NCI-H345 (cell line): ENCODE measurements around the gene SFXN5.
"Not testable (repeated sequence)": the region's sequence is repeated elsewhere in the genome, so short reads cannot be mapped to it uniquely, and the experiment has no call there.

Source experiments
- DNase-seq: peaks from one replicate; lab custom pipeline; 2025; lab: John Stamatoyannopoulos, UW

SFXN5 gene

DNA sequence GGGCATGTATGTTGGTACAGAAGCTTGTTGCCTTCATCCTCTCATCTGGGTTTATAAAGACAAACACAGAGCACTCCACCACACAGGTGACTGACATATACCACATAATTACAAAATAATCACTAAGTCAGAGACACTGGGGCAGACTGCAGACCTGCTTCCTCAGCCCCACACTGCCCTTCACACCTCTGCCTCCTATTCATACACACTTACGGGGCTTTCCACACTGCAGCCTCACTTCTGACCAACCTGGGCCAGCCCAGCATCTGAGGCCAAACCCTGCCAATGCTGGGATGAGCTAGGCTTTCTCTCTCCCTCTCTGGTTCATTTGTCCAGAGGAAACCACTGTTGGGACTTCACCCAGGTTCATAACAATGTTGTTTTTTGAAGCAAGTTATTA is 149.7 kb downstream of the SFXN5 start:
- no peak for DNase-seq

DNA sequence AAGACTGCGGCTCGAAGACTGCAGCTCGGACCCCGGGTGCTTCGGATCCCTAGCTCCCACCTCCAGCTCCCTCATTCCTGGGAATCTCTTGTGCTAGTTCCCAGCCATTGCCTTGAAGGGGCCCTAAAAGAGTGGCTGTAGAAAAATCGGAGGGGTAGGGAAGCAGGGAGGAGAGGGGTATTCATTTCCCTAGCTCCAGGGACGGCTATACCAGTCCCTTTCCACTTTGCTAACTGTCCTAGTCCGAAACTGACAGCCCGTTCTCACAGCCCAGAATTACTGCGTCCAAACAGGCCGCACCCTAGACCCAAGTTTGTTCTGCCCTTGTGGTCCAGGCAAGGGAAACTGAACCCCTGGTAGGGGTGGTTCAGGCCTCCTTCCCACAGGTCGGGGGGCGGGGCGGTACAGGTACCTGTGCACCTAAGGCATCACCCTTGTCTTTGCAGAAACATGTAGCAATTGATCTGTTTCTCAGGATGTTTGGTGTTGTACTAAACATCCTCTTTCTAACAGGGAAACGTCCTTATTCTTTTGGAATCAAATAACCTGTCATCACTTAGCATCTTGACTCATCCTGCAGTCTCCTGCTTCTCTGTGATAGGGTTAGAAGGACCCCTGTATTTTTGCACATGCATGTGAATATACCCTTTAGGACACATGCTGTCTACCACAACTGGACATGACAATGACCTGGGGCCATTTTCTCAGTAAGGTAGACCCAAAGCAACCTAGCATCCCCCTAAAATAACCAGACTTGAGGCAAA is 150.2 kb downstream of the SFXN5 start:
- no peak for DNase-seq

DNA sequence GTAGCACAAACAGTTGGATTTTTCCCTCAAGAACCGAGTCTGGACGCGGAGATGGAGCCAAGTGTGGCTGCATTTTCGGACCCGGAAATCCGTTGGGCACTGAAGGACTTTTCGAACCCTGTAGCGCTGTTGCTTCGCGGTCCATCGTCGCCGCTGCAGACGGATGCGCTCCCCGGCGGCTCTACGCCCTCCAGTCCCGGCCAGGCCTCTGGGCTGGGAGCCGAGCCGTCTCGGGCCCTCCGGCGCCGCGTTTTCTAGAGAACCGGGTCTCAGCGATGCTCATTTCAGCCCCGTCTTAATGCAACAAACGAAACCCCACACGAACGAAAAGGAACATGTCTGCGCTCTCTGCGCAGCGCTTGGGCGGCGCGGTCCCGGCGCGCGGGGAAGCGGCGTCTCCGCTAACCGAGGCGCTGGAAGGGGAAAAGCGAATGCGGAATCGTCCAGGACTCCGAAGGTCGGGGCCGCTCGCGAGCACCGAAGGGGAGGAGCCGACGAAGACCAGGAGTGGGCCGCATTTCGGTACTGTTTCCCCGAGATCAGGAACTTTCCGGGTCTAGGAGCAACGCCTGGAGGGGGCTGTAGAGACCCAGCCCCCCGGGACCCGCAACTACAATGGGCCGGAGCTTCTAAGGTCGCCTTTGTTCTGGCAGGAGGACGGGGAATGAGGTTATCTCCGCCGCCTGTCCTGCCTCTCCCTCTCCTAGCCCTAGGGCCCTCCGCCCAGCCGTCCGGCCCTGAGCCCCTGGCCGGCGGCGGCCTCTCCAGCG is 151.0 kb downstream of the SFXN5 start:
- no peak for DNase-seq

DNA sequence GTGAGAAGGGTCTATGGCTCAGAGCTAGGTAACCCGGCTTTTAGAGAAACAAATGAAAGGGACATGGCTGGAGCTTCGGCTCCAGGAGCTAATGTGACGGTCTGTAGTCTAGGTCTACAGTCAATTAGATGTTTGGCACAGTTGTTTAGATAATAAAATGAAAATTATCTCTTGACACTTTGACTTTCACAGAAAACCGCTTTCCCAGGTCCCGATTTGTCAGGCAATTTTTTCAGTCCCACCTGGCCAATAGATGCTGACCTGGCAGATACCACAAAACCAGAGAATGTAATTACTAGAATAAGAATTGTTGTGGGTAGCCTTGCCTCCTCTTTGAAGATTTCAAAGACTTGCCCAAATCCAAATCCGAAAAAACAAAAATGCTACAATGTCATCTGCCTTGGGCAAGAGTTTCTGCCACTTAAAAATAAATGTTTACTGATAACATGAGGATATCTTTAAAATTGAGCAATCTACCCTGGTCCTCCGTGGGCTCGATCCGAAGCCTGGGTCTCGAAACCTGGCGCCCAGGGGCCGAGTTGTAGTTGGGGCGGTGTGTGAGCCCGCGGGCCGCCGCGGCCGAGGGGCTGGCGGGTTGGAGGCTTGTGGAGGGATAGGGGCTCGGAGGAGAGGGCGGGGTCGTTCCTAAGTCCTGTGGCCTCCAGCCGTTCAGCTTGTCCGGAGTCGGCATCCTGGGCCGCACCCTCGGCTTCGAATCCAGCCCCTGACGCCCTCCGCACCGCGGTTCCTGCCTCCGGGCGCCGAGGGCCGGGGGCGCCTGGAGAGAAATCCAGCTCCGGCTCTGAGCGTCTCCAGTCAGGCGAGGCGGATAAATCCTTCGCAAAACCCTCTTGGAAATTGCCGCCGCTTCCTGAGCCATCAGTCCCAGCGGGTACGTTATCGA is 151.8 kb downstream of the SFXN5 start:
- DNase-seq: no peak

DNA sequence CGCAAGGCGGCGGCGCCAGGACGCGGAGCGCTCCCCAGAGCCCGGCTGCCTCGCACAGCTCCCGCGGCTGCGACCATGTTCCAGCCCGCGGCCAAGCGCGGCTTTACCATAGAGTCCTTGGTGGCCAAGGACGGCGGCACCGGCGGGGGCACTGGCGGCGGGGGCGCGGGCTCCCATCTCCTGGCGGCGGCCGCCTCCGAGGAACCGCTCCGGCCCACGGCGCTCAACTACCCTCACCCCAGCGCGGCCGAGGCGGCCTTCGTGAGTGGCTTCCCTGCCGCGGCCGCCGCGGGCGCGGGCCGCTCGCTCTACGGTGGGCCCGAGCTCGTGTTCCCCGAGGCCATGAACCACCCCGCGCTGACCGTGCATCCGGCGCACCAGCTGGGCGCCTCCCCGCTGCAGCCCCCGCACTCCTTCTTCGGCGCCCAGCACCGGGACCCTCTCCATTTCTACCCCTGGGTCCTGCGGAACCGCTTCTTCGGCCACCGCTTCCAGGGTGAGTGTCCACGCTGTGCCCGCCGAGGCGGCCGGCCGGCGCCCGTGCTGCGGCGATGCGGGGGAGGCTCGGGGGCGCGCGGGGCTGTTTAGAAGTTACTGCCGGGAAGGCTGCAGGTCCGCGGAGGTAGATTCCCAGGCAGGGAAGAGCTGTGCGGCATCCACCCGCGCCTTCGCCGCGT is 153.5 kb downstream of the SFXN5 start:
- no peak for DNase-seq

DNA sequence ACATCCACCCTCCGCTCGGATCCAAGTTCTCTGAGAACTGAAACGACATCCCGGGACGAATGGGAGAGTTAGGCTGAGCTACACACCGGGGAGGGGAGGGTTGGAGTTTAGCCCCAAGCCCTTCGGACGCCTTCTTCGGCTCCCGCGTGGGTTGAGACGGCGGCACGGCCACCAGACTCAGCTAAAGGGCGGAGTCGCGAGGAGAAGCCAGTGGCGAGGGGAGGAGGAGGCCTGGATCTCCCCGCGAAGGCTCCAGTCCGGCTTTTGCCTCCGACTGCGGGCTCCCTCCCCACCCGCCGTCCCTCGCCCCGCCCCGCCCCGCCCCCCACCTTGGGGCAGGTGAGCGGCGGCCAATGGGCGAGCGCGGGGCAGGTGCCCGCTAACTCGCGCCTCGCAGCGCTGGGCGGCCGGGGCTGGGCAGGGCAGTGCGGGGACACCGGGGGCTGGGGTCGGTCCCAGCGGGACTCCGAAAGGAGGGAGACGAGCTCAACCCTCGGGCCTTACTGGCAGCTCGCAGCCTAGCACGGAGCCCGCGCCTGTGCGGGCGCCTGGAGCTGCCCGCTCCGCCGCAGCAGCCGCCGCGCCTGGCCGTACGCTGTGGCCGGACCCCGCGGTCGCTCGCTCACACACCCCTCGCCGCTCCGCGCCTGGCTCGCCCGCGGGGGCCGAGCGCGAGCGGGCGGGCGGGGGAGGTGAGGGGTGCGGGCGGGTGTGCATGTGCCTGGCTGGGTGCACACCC is 154.2 kb downstream of the SFXN5 start, which contains the start of gene EMX1:
TSS of gene EMX1 (plus strand) at position 382 of the 739 bp plus-strand sequence. CDS start at position 716, 334 bp downstream.
- DNase-seq: peak; percentile 89

DNA sequence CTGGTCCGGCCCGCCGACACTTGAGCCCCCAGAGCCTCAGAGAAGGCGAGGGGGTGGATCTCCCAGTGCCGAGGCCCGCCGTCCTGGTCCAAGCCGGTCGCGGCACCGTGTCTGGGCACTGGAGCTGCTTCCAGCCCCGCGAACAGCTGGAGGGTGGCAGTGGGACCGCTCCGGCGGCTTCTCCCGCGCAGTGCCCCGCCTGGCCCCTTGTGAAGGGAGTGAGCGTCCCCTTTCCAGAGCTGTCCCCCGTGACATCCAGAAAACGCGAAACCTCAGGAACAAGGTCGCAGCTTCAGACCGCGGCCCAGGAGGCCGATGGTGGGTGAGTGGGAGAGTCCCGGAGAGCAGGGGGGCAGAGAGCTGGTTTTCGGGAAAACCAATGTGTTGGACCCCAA is 154.8 kb downstream of the SFXN5 start:
- DNase-seq: peak; percentile 53

DNA sequence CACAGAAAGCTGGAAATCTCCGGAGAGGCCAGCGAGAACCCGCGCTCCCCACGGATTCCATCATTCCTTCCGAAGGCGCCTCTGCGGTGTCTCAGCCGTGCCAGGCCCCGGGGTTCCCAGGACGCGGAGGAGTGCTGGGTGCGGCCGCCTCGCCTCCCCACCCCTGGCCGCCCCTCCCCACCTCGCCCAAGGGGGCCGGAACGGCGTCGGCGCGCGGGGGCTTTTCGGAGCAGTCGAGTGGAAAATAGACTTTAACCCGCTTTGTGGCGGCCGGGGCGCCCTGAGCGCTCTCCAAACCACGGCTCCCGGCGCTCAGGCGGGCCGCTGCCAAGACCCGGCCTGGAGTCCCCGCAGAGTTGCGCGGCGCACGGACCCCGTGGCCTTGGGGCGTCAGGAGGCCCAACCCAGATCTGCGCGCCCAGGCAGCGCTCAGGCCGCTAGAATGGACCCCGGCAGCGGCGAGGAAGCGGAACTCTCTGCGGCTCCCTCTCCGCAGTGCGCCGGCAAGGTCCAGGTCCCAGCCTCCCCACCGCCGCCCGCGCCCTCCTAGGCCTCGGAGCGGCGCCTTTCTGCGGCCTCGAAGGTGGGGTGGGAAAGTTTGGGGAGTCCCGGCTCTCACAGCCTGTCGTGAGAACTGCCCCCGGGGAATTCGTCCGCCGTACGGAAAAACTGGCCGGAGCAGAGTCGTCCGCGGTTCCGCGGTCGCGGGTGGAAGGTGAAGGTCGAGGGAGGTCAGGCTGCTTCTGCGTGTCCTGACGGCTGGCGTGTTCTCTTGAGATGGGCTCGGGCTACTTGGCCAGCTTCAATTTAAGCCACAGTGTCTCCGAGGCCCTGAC is 155.4 kb downstream of the SFXN5 start:
- DNase-seq: peak; percentile 80

DNA sequence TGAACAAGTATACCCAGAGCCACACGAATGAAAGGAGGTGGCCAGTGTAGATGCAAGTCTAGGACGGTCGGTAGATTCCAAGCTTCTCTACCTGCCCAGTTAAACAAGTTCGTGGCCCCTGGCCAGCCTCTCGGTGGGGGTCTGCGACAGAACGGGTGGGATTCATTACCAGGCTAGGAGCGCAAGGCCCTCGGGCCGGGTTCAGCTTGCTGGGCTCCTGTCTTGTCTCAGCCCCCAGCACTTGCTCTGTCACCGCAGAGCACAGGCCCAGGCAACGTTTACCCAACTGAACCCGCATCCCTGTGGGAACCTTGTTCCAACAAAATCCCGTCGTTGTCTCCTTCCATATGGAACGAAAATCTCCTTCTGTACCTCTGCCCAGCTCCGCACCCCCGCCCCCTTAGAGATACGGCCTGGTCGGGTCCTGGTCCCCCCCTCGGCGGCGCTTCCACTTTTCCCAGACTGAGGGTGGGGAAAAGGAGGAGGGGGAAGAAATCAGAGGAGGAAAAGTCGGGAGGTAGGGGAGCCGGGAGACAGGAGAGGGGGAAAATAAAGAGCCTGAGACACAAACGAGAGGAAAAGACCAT is 156.1 kb downstream of the SFXN5 start:
- DNase-seq: no peak

DNA sequence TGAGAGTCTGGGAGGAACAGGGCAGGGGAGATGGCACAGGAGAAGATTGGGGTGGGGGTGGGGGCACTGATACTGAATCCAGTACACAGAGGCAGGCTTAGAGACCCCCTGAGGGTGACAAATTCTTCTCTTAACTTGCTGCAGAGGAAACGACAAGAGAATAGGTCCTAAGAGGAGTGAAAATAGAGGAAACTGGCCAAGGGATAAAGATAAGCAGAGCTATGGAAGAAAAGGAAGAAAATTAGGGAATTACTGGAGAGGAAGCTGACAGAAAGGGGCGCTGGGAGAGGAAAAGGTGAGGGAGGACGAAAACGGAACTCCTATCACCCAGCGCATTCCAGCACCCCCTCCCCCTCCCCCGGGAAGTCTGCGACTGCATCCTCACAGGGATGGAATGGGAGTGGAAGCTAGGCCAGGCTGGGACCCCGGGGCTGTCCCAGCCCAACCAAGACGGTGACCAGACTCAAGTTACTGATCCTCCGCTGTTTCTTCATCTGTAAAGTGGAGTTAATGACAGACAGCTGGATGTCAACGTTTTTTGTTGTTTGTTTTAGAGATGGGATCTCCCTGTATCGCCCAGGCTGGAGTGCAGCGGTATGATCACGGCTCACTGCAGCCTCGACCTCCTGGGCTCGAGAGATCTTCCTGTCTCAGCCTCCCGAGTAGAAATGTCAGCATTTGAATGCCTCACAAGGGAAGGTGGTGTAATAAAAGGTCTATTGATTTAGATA is 156.8 kb downstream of the SFXN5 start:
- no peak for DNase-seq

DNA sequence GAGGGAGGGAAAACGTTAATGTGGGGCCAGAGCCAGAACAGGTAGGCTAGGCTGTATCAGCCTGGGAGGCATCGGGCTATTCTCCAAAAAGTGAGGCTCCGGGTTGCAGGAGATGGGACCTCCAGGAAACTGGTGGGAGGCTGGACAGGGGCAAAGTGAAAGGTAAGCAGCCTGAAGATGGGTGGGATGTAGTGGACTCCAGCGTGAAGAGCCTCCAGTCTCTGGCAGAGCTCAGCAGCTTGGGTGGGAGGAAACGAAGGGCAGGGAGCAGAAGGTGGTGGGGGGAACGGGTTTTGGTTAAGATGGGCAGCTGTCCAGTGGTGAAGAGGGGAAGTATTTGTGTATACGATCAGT is 157.3 kb downstream of the SFXN5 start:
- DNase-seq: no peak

DNA sequence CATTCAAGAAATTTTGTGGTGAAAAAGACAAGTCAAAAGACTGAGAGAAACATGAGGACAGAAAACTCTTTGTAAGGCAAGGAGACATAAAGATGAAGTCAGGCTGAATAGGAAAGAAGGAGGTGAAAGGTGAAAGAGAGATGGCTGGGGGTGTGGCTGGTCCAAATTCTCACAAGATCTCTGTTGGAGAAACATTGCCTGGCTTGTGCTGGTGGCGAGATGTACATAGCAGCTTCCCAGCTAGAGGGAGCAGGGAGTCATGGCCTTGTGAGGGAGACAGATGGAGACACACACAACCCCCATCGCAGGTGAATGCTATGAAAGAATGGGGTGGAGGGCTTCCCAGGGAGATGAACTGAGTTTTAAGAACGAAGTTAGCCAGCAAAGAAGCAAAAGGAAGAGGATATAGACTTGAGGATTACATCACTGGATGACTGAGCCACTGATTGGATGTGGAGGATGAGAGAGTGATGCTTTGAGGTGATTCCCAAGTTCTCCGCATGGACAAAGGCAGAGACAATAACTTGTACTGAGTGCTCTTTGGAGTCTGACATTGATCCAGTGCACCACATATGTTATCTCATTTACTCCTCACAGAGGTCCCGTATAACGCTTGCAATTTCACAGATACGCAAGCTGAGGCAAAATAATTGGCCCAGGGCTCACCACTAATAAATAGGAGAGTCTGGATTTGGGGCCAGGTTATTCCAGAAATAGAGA is 157.9 kb downstream of the SFXN5 start:
- no peak for DNase-seq

DNA sequence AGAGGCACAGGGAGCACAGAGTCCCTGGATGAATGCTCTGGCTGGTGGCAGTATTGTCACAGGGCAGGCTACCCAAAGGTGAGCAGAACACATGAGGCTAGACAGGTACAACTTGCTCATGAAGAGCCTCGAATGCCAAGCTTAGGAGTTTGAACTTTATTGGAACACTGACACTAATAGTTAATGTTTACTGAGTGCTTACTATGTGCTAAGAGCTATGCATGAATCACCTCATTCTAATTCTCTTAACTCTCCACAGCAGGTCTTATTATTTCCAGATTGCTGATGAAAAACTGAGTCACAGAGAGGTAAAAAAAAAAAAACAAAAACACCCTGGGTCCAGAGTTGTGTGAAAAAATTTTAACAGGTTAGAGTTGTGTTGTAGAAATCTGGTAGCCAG is 160.3 kb downstream of the SFXN5 start:
- DNase-seq: no peak

DNA sequence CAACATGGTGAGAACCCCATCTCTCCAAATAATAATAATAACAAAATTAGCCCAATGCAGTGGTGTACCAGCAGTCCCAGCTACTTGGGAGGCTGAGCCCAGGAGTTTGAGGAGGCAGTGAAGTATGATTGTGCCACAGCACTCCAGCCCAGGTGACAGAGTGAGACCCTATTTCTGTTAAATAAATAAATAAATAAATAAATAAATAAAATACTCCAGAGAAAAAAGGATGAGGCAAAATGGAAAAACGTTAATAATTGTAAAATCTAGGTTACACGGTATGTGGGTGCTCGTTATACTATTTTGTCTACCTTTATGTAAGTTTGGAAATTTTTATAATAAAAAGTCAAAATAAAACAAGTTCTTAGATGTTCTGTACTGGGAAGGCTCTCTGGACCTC is 162.8 kb downstream of the SFXN5 start:
- DNase-seq: no peak

DNA sequence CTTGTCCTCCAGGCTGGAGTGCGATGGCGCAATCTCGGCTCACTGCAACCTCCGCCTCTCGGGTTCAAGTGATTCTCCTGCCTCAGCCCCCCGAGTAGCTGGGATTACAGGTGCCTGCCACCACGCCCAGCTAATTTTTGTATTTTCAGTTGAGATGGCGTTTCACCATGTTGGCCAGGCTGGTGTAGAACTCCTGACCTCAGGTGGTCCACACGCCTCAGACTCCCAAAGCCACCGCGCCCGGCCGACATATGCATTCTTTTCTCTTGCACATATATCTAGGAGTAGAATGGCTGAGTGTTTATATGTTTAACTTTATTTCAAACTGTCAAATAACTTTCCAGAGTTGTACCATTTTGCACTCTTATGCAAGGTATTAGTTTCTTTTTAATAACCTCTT is 164.1 kb downstream of the SFXN5 start:
- DNase-seq: not testable (repeated sequence)

DNA sequence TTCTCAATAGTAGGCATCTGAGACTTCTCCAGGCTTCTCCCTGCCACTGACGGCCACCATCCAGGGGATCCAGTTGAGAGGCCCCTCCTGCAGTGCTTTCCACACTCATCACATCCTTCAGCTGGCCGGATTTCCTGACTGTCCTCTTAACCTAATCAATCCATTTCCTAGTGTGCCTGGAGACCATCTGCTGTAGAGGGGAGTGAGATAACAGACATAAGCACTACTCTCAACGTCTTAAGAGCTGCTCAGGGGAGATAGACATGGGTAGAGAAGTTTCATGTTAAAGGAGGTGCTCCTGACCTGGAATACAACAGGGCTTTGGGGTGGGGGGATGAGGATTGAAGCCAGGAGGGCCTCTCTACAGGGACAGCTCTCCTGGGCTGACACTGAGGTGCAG is 170.1 kb downstream of the SFXN5 start:
- DNase-seq: no peak

DNA sequence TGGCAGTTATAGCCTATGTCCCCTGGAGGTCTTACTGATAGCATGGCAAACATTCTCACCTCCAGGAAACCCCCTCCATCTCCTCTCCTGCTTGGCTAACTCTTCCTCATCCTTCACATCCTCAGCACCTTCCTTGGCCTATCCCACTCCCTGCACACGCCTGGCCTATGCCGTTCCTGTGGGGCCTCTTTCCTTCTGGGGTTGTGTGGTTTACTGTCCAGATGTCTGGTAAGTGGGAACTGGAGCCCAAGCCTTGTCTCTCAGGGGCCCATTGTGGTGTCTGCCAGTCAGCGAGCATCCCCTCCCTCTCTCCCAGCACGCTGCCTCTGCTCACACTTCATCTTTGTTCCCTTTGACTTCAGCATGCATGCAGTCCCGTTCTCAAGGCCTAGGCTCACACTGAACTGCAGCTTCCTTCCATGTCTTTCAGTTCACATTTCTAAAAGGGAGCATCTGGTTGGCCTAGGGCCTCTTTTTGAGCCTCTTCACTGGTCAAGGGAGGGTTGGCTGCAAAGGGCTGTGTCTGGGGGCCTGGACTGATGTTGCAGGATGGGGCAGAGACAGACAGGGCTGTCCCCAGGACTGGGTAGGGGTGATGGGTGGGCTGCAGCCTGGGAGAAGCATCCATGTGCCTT is 171.2 kb downstream of the SFXN5 start:
- DNase-seq: no peak

DNA sequence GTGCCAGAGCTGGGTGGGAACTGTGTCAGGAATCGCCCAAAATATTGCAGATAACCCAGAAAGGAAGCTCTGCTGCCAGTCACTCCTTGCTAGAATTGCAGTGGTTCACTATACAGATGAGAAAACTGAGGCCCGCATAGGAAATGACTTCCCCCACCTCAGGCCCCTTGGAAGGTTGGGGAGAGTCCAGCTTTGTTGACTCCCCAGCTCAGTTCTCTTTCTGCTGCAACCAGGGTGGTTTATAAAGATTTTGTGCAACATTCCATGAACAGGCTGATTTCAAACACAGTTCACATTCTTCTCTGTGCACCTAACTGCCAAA is 173.0 kb downstream of the SFXN5 start:
- DNase-seq: no peak
